Activated naive CD4-positive, alpha-beta T cell treated with anti-CD3 and anti-CD28 coated beads, Interleukin-2, amount 10 ng/mL, durations not matched to agents 7 days and 5 days (primary cell): ENCODE results near the gene MRPL10.
"Not testable (repeated sequence)": the region's sequence is repeated elsewhere in the genome, so short reads cannot be mapped to it uniquely, and the experiment has no call there.

Experiments used
- CTCF ChIA-PET: fragments of 350-600 bp; sonication (Branson Sonifier 250); formaldehyde crosslinking; loops from one replicate; lab custom pipeline; 2021; ENCODE audit warnings: antibody characterized with exemption; lab: Charles Lee
- DNase-seq: peaks from one replicate; pipeline ENCODE4 v3.0.0-alpha.2; 2020
- H3K27ac Mint-ChIP-seq: one replicate; pipeline ENCODE4 v1.8.0; 2021; ENCODE audit warnings: mild to moderate bottlenecking, moderate library complexity, mixed read lengths
- H3K27me3 Mint-ChIP-seq: one replicate; pipeline ENCODE4 v1.8.0; 2021; ENCODE audit warnings: mild to moderate bottlenecking, mixed read lengths
- H3K36me3 Mint-ChIP-seq: one replicate; pipeline ENCODE4 v1.8.0; 2021; ENCODE audit warnings: mixed read lengths
- H3K4me1 Mint-ChIP-seq: one replicate; pipeline ENCODE4 v1.8.0; 2021; ENCODE audit warnings: mixed read lengths
- H3K4me3 Mint-ChIP-seq: one replicate; pipeline ENCODE4 v1.8.0; 2021; ENCODE audit warnings: mild to moderate bottlenecking, moderate library complexity, mixed read lengths
- H3K9me3 Mint-ChIP-seq: one replicate; pipeline ENCODE4 v1.8.0; 2021; ENCODE audit warnings: mixed read lengths

The MRPL10 gene

GRCh38 chr17:47774331-47774730 lies 57.0 kb downstream of the MRPL10 start:
- Mint-ChIP-seq H3K27me3 (peaks cover 75% of the 10 kb centered on the region), H3K36me3 (no peaks in the 10 kb centered on the region), H3K9me3 (peaks cover 6% of the 10 kb centered on the region), H3K27ac (no peak overlapping the region), H3K4me1 (no peaks in the 10 kb centered on the region), H3K4me3 (no peak overlapping the region)
- no peak for DNase-seq
- CTCF ChIA-PET, result interaction anchor here (2.3 kb wide), 1 partner anchor 8 kb away, joined by 14 read pairs; no protein-coding TSS in a partner anchor

GRCh38 chr17:47773649-47774048 lies 57.7 kb downstream of the MRPL10 start:
- peaks cover 70% of the 10 kb centered on the region for H3K27me3 Mint-ChIP-seq
- CTCF ChIA-PET, result interaction anchor here (0.7 kb wide), 1 partner anchor 14 kb away, joined by 3 read pairs; no protein-coding TSS in a partner anchor
- H3K4me1 Mint-ChIP-seq, DNase-seq, H3K36me3 Mint-ChIP-seq, H3K4me3 Mint-ChIP-seq, H3K9me3 Mint-ChIP-seq, H3K27ac Mint-ChIP-seq: not testable (repeated sequence)
